Caco-2 (cell line): ENCODE measurements around the gene RAP1GAP2. TPM values are rescaled to one million over a fixed set of nuclear protein-coding genes. Genes with fewer than 3 reads are reported as not detected.
A peak's percentile ranks its signal among the peaks of the same experiment; 100 is the strongest.

ENCODE experiments used
- BruUV-seq: library from RNA; stranded (reverse); fragments of 400-500 nt; replicated peaks from 2 replicates; lab custom pipeline; 2021; lab: Mats Ljungman, UMichigan
- CTCF ChIA-PET: fragments of 300-600 bp; sonication (Branson Sonifier 250); formaldehyde crosslinking; loops from one replicate; lab custom pipeline; 2022; ENCODE audit warnings: antibody characterized with exemption; lab: Charles Lee
- POLR2A ChIA-PET: fragments of 300-600 bp; sonication (Branson Sonifier 250); formaldehyde crosslinking; loops from one replicate; lab custom pipeline; 2022; ENCODE audit warnings: antibody characterized with exemption; lab: Charles Lee
- DNase-seq, 2 experiments: peaks; one replicate each; pipeline versions ENCODE4 v3.0.0 to v3.0.0-alpha.2; 2020 to 2022
- H3K27me3 ChIP-seq: replicated peaks from 2 replicates; pipeline ENCODE4 v1.6.0; 2011; ENCODE audit warnings: low read length; ENCODE audit not compliant: control insufficient read depth, insufficient read depth
- H3K36me3 ChIP-seq: 2 replicates; pipeline ENCODE4 v1.5.1; 2011; ENCODE audit warnings: low read length; ENCODE audit not compliant: control insufficient read depth, insufficient read depth
- H3K4me1 ChIP-seq: fragments of 250-450 bp; sonication (Bioruptor Pico); 2 replicates; pipeline ENCODE4 v1.5.1; 2020; ENCODE audit warnings: mild to moderate bottlenecking
- H3K4me3 ChIP-seq: 2 replicates; pipeline ENCODE4 v1.5.1; 2011; ENCODE audit warnings: low read depth, mild to moderate bottlenecking, control low read depth, low read length
- H3K9me3 ChIP-seq: fragments of 250-450 bp; sonication (Bioruptor Pico); 2 replicates; pipeline ENCODE4 v1.5.1; 2020; ENCODE audit warnings: mild to moderate bottlenecking, moderate library complexity
- H3K27ac Mint-ChIP-seq: one replicate; pipeline ENCODE4 v1.8.0; 2022; ENCODE audit warnings: mixed read lengths; ENCODE audit not compliant: unreplicated experiment
- H3K27me3 Mint-ChIP-seq: one replicate; pipeline ENCODE4 v1.8.0; 2022; ENCODE audit warnings: mixed read lengths; ENCODE audit not compliant: insufficient read depth, unreplicated experiment
- H3K36me3 Mint-ChIP-seq: one replicate; pipeline ENCODE4 v1.8.0; 2022; ENCODE audit warnings: mild to moderate bottlenecking, mixed read lengths; ENCODE audit not compliant: insufficient read depth, unreplicated experiment
- H3K4me1 Mint-ChIP-seq: one replicate; pipeline ENCODE4 v1.8.0; 2022; ENCODE audit warnings: low read depth, mixed read lengths; ENCODE audit not compliant: unreplicated experiment
- H3K4me3 Mint-ChIP-seq: one replicate; pipeline ENCODE4 v1.8.0; 2022; ENCODE audit warnings: mild to moderate bottlenecking, moderate library complexity, mixed read lengths; ENCODE audit not compliant: unreplicated experiment
- H3K9me3 Mint-ChIP-seq: one replicate; pipeline ENCODE4 v1.8.0; 2022; ENCODE audit warnings: mixed read lengths; ENCODE audit not compliant: unreplicated experiment
- CTCF ChIP-seq, 2 experiments: fragments of 200-600 bp in 1 of 2; IDR thresholded peaks; 1 replicate in 1 of 2; 2 replicates in 1 of 2; pipeline versions ENCODE4 v1.5.1 to v1.8.0; 2011 to 2022; ENCODE audit warnings: antibody characterized with exemption in 1 of 2, control low read depth in 1 of 2, inconsistent platforms in 1 of 2, low read depth in 1 of 2, low read length in 1 of 2, mild to moderate bottlenecking in 1 of 2, moderate library complexity in 1 of 2; ENCODE audit not compliant: insufficient read depth in 1 of 2, severe bottlenecking in 1 of 2, unreplicated experiment in 1 of 2
- intact Hi-C: fragments of 100-400 bp; cut with micrococcal nuclease; formaldehyde crosslinking; loops from one replicate; pipeline ENCODE4 v1.10.0; 2022; ENCODE audit not compliant: unreplicated experiment
- total RNA-seq: library from RNA; stranded (reverse); gene quantifications from 2 replicates; pipeline ENCODE4 v1.2.3, GENCODE V29; 2022

RAP1GAP2 gene
- total RNA-seq, 1 experiment from 2014 or later = 45.3 TPM

GRCh38 chr17:2950846-2951245, 154.6 kb downstream of the RAP1GAP2 start:
- Histone ChIP-seq H3K9me3 (no peaks in the 10 kb centered on the region), H3K4me3 (no peak overlapping the region), H3K36me3 (no peaks in the 10 kb centered on the region), H3K27me3 (no peaks in the 10 kb centered on the region), H3K4me1 (no peaks in the 10 kb centered on the region)
- DNase-seq = no peak
- Mint-ChIP-seq H3K27me3 (no peaks in the 10 kb centered on the region), H3K27ac (no peak overlapping the region), H3K4me1 (peaks cover 7% of the 10 kb centered on the region), H3K36me3 (no peaks in the 10 kb centered on the region), H3K4me3 (no peak overlapping the region), H3K9me3 (no peaks in the 10 kb centered on the region)
- ChIA-PET CTCF (interaction anchor here (1.0 kb wide), 1 partner anchor 62 kb away, joined by 4 read pairs; no protein-coding TSS in a partner anchor), POLR2A (no interaction called here)
- intact Hi-C loops = no loop called here
- no peak for TF ChIP-seq CTCF (IDR thresholded peaks at IDR 0.05; ENCODE audit: insufficient read depth in 1 of 2, low read depth in 1 of 2, low read length in 1 of 2, severe bottlenecking in 1 of 2, unreplicated experiment in 1 of 2)
- BruUV-seq = no TSS peak

- CTCF ChIA-PET = no interaction called here
- Histone ChIP-seq H3K36me3 (no peaks in the 10 kb centered on the region), H3K4me1 (no peaks in the 10 kb centered on the region), H3K27me3 (no peaks in the 10 kb centered on the region), H3K9me3 (no peaks in the 10 kb centered on the region), H3K4me3 (no peak overlapping the region)
- no peak overlapping the region for H3K4me3 Mint-ChIP-seq
- no peak overlapping the region for H3K27ac Mint-ChIP-seq
- POLR2A ChIA-PET = no interaction called here
- H3K4me1 Mint-ChIP-seq = peaks cover 7% of the 10 kb centered on the region
- DNase-seq = no peak
- intact Hi-C loops = no loop called here
- no TSS peak for BruUV-seq
- no peak for TF ChIP-seq CTCF (IDR thresholded peaks at IDR 0.05; ENCODE audit: insufficient read depth in 1 of 2, low read depth in 1 of 2, low read length in 1 of 2, severe bottlenecking in 1 of 2, unreplicated experiment in 1 of 2)
- H3K27me3 Mint-ChIP-seq = no peaks in the 10 kb centered on the region
- no peaks in the 10 kb centered on the region for H3K9me3 Mint-ChIP-seq
- H3K36me3 Mint-ChIP-seq = no peaks in the 10 kb centered on the region
Observed at GRCh38 chr17:2952174-2952845, 156.1 kb downstream of the RAP1GAP2 start.

GRCh38 chr17:2954898-2955445, 158.7 kb downstream of the RAP1GAP2 start:
- no peak overlapping the region for H3K4me3 Mint-ChIP-seq
- H3K36me3 Mint-ChIP-seq = peaks cover 6% of the 10 kb centered on the region
- peak in 1 of 2 experiments; percentile 28 for DNase-seq
- Histone ChIP-seq H3K4me1 (peaks cover 10% of the 10 kb centered on the region), H3K27me3 (no peaks in the 10 kb centered on the region), H3K4me3 (no peak overlapping the region), H3K9me3 (no peaks in the 10 kb centered on the region), H3K36me3 (no peaks in the 10 kb centered on the region)
- peaks cover 27% of the 10 kb centered on the region for H3K4me1 Mint-ChIP-seq
- H3K27me3 Mint-ChIP-seq = no peaks in the 10 kb centered on the region
- no peak for TF ChIP-seq CTCF (IDR thresholded peaks at IDR 0.05; ENCODE audit: insufficient read depth in 1 of 2, low read depth in 1 of 2, low read length in 1 of 2, severe bottlenecking in 1 of 2, unreplicated experiment in 1 of 2)
- no peak overlapping the region for H3K27ac Mint-ChIP-seq
- CTCF ChIA-PET = no interaction called here
- intact Hi-C loops = no loop called here
- no TSS peak for BruUV-seq
- no peaks in the 10 kb centered on the region for H3K9me3 Mint-ChIP-seq
- POLR2A ChIA-PET = no interaction called here
